Measurements from ENCODE around the gene RETN.

RETN gene

GRCh38 chr19:7709932-7710460 lies 41.1 kb downstream of the RETN start:
- no peak for FAIRE-seq

- no peak for FAIRE-seq
Measured at GRCh38 chr19:7710616-7711015, 41.8 kb downstream of the RETN start.

- no peak for FAIRE-seq
Measured at GRCh38 chr19:7715671-7716070, 46.8 kb downstream of the RETN start.

GRCh38 chr19:7716762-7717161 lies 47.9 kb downstream of the RETN start:
- FAIRE-seq, result no peak

- no peak for FAIRE-seq
Measured at GRCh38 chr19:7718668-7719067, 49.8 kb downstream of the RETN start.

All from TTC549 (cell line).